ENCODE data around the gene CDIP1.

CDIP1 gene

GRCh38 chr16:4515611-4516233 lies 22.9 kb downstream of the CDIP1 start:
- DNase-seq (ENCODE audit: low read depth), result no peak
- H3K4me3 ChIP-seq (ENCODE audit: low read length), result no peak overlapping the region
- TF ChIP-seq CTCF (conservative IDR thresholded peaks at IDR 0.05; ENCODE audit: low read length), result no peak

- no peak for DNase-seq (ENCODE audit: low read depth)
- no peak overlapping the region for H3K4me3 ChIP-seq (ENCODE audit: low read length)
- TF ChIP-seq CTCF (conservative IDR thresholded peaks at IDR 0.05; ENCODE audit: low read length), result no peak
These were observed 24.0 kb downstream of the CDIP1 start for GRCh38 chr16:4514606-4515005.

GRCh38 chr16:4513881-4514280 lies 24.7 kb downstream of the CDIP1 start:
- H3K4me3 ChIP-seq (ENCODE audit: low read length), result no peak overlapping the region
- DNase-seq (ENCODE audit: low read depth), result no peak
- TF ChIP-seq CTCF (conservative IDR thresholded peaks at IDR 0.05; ENCODE audit: low read length), result no peak

GRCh38 chr16:4513086-4513860 lies 25.3 kb downstream of the CDIP1 start:
- no peak for TF ChIP-seq CTCF (conservative IDR thresholded peaks at IDR 0.05; ENCODE audit: low read length)
- no peak for DNase-seq (ENCODE audit: low read depth)
- H3K4me3 ChIP-seq (ENCODE audit: low read length), result no peak overlapping the region

GRCh38 chr16:4512473-4512872 lies 26.1 kb downstream of the CDIP1 start:
- no peak for TF ChIP-seq CTCF (conservative IDR thresholded peaks at IDR 0.05; ENCODE audit: low read length)
- no peak overlapping the region for H3K4me3 ChIP-seq (ENCODE audit: low read length)
- no peak for DNase-seq (ENCODE audit: low read depth)

- peak; percentile 27 for DNase-seq (ENCODE audit: low read depth)
- no peak overlapping the region for H3K4me3 ChIP-seq (ENCODE audit: low read length)
- peak; percentile 59 for TF ChIP-seq CTCF (conservative IDR thresholded peaks at IDR 0.05; ENCODE audit: low read length)
These were observed 27.0 kb downstream of the CDIP1 start for GRCh38 chr16:4511441-4512082.

All from AG10803 (cell line).